Measurements from ENCODE around the gene ZSWIM1. TPM values are rescaled to one million over a fixed set of nuclear protein-coding genes. Genes with fewer than 3 reads are reported as not detected.

ZSWIM1 gene
- total and polyA plus RNA-seq, 2 of the 13 experiments (the other 11 are each of a cell fraction or from before 2014, with no cell fraction given): 9.5 to 11.7 TPM

GRCh38 chr20:45890077-45890984, 9.3 kb downstream of the ZSWIM1 start (continued):
- TF ChIP-seq XBP1 (CRISPR knock-in tag; IDR thresholded peaks at IDR 0.05) (no peak), TCF7 (IDR thresholded peaks at IDR 0.05; ENCODE audit: low read depth) (no peak), MIXL1 (CRISPR knock-in tag; IDR thresholded peaks at IDR 0.05) (peak; percentile 51; the same call in 1 of the 2 replicates), NFE2 (CRISPR knock-in tag; IDR thresholded peaks at IDR 0.05) (peak; percentile 22; the same call in 1 of the 2 replicates), KLF13 (CRISPR knock-in tag; IDR thresholded peaks at IDR 0.05) (no peak), ZNF264 (CRISPR knock-in tag; IDR thresholded peaks at IDR 0.05) (peak; percentile 61; the same call in 1 of the 2 replicates), ATF4 (CRISPR knock-in tag; IDR thresholded peaks at IDR 0.05) (no peak), ZBTB25 (CRISPR knock-in tag; IDR thresholded peaks at IDR 0.05) (peak; percentile 87), SMC3 (IDR thresholded peaks at IDR 0.05; ENCODE audit: low read length) (peak; percentile 88), ZNF430 (CRISPR knock-in tag; IDR thresholded peaks at IDR 0.05) (peak; percentile 94), ZNF276 (CRISPR knock-in tag; IDR thresholded peaks at IDR 0.05; ENCODE audit: low read depth) (peak; percentile 87; the same call in 1 of the 2 replicates), ZBTB7B (CRISPR knock-in tag; IDR thresholded peaks at IDR 0.05) (peak; percentile 82), PRDM10 (CRISPR knock-in tag; IDR thresholded peaks at IDR 0.05; ENCODE audit: low read depth) (peak; percentile 82; the same call in 1 of the 2 replicates), CCDC6 (CRISPR knock-in tag; IDR thresholded peaks at IDR 0.05) (peak; percentile 97), DNMT3B (CRISPR knock-in tag; conservative IDR thresholded peaks at IDR 0.05) (peak; percentile 46), STAT5B (CRISPR knock-in tag; IDR thresholded peaks at IDR 0.05) (peak; percentile 55; the same call in 1 of the 2 replicates), SRSF9 (IDR thresholded peaks at IDR 0.05; ENCODE audit: borderline replicate concordance, insufficient read depth, low read depth, low read length, poor library complexity, severe bottlenecking) (no peak), ZFX (CRISPR knock-in tag; IDR thresholded peaks at IDR 0.05; ENCODE audit: low read depth) (peak; percentile 92), ELF3 (CRISPR knock-in tag; IDR thresholded peaks at IDR 0.05) (peak; percentile 84), ZFY (CRISPR knock-in tag; IDR thresholded peaks at IDR 0.05) (peak; percentile 85), ZMAT3 (CRISPR knock-in tag; conservative IDR thresholded peaks at IDR 0.05) (peak; percentile 80), ATF1 (CRISPR knock-in tag; IDR thresholded peaks at IDR 0.05) (no peak)
